ENCODE data around the gene MKRN2.

The MKRN2 gene

GRCh38 chr3:12632523-12632922 lies 75.6 kb downstream of the MKRN2 start:
- no peak for FAIRE-seq
- no peak for DNase-seq (ENCODE audit: insufficient read length, low spot score)
- no peak for TF ChIP-seq POU2F2 (IDR thresholded peaks at IDR 0.05; ENCODE audit: low read depth, low read length)
- TF ChIP-seq SPI1 (IDR thresholded peaks at IDR 0.05; ENCODE audit: low read depth, low read length), result no peak
- TF ChIP-seq POLR2A (IDR thresholded peaks at IDR 0.05; ENCODE audit: low read depth, low read length), result no peak

GRCh38 chr3:12633108-12633507 lies 76.2 kb downstream of the MKRN2 start:
- FAIRE-seq (no peak), DNase-seq (ENCODE audit: insufficient read length, low spot score) (no peak)
- TF ChIP-seq POLR2AphosphoS5 (IDR thresholded peaks at IDR 0.05; ENCODE audit: low read depth, low read length), result no peak
- no peak for TF ChIP-seq TAF1 (IDR thresholded peaks at IDR 0.05; ENCODE audit: low read depth, low read length)
- no peak for TF ChIP-seq POU2F2 (IDR thresholded peaks at IDR 0.05; ENCODE audit: low read depth, low read length)
- no peak for TF ChIP-seq SPI1 (IDR thresholded peaks at IDR 0.05; ENCODE audit: low read depth, low read length)
- no peak for TF ChIP-seq POLR2A (IDR thresholded peaks at IDR 0.05; ENCODE audit: low read depth, low read length)
- TF ChIP-seq PAX5 (IDR thresholded peaks at IDR 0.05; ENCODE audit: insufficient read depth, low read length, severe bottlenecking), result no peak

Measured in GM12891 (cell line).